ENCODE data around the gene KYAT1.

DNA sequence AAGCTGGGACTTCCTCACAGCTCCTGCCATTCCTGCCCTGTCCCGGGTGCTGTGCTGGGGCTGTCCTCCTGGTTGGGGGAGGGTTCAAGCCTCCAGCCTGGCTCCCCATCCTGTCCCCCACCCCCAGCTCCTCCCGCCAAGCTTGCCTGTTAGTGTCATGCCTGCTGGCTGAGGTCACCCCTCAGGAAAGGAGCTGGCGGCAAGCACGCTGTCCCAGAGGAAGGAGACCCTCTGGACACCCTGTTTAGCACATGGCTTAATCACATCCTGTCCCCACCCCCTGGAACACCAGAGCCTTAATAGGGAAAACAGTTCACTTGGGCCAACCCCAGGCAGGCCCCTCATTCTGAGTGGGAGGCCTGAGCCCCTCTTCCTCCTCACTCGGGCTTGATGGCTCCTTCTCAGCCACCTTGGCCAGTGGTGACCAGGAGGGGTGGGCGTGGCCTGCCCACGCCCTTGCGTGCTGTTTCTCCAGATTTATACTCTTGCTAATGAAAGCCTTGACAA is 29.8 kb upstream of the KYAT1 start:
- TF ChIP-seq, protein P1, sequence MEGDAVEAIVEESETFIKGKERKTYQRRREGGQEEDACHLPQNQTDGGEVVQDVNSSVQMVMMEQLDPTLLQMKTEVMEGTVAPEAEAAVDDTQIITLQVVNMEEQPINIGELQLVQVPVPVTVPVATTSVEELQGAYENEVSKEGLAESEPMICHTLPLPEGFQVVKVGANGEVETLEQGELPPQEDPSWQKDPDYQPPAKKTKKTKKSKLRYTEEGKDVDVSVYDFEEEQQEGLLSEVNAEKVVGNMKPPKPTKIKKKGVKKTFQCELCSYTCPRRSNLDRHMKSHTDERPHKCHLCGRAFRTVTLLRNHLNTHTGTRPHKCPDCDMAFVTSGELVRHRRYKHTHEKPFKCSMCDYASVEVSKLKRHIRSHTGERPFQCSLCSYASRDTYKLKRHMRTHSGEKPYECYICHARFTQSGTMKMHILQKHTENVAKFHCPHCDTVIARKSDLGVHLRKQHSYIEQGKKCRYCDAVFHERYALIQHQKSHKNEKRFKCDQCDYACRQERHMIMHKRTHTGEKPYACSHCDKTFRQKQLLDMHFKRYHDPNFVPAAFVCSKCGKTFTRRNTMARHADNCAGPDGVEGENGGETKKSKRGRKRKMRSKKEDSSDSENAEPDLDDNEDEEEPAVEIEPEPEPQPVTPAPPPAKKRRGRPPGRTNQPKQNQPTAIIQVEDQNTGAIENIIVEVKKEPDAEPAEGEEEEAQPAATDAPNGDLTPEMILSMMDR (IDR thresholded peaks at IDR 0.05 in 4 of 5, conservative IDR thresholded peaks at IDR 0.05 in 1 of 5) = no peak
- TF ChIP-seq POLR2A (IDR thresholded peaks at IDR 0.05) = peak in 1 of 2 donors; percentile 40
